NB4 (cell line): ENCODE results near the gene QTRT2.

Experiments
- MYC ChIP-seq: IDR thresholded peaks from 2 replicates; pipeline ENCODE4 v1.6.1; 2011; ENCODE audit warnings: low read depth, low read length
- POLR2A ChIP-seq: IDR thresholded peaks from 2 replicates; pipeline ENCODE4 v1.6.1; 2011; ENCODE audit warnings: mild to moderate bottlenecking; ENCODE audit not compliant: insufficient read length; ENCODE audit errors: extremely low read depth
- TF ChIP-seq, protein P1 (sequence below): IDR thresholded peaks from one replicate; pipeline ENCODE4 v1.5.1; 2012; ENCODE audit warnings: low read depth, low read length
- TF ChIP-seq, protein P2 (sequence below): IDR thresholded peaks from 2 replicates; pipeline ENCODE4 v1.6.1; 2011; ENCODE audit warnings: low read depth, low read length

DNA sequence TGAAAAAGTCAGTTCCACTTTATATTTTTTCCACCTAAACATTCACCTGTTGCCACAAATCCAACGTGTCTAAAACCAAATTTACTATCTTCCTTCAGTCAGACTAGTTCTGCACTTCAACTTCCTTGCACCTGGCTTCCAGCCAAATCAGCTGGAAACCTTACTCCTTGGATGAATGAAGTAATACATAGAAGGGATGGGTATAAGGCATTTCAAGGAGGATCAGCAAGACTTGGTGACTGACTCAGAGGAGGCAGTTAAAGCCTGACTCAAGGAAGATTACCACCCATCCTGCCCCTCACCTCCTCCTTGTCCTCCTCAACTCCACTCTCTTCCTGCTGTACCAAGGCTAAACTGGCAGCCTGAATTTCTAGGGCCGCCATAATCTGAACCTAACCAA, 37.1 kb downstream of the QTRT2 start:
- TF ChIP-seq, protein P1, sequence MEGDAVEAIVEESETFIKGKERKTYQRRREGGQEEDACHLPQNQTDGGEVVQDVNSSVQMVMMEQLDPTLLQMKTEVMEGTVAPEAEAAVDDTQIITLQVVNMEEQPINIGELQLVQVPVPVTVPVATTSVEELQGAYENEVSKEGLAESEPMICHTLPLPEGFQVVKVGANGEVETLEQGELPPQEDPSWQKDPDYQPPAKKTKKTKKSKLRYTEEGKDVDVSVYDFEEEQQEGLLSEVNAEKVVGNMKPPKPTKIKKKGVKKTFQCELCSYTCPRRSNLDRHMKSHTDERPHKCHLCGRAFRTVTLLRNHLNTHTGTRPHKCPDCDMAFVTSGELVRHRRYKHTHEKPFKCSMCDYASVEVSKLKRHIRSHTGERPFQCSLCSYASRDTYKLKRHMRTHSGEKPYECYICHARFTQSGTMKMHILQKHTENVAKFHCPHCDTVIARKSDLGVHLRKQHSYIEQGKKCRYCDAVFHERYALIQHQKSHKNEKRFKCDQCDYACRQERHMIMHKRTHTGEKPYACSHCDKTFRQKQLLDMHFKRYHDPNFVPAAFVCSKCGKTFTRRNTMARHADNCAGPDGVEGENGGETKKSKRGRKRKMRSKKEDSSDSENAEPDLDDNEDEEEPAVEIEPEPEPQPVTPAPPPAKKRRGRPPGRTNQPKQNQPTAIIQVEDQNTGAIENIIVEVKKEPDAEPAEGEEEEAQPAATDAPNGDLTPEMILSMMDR: no peak
- no peak for TF ChIP-seq POLR2A
- TF ChIP-seq, protein P2, sequence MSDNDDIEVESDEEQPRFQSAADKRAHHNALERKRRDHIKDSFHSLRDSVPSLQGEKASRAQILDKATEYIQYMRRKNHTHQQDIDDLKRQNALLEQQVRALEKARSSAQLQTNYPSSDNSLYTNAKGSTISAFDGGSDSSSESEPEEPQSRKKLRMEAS: no peak
- TF ChIP-seq MYC: no peak
